CD4-positive, alpha-beta T cell treated with Interleukin-6 at 100 ng/mL for 8 hours (primary cell): ENCODE results near the gene PCCA.
"Not testable (repeated sequence)": the region's sequence is repeated elsewhere in the genome, so short reads cannot be mapped to it uniquely, and the experiment has no call there.

Source experiments
- DNase-seq: peaks from one replicate; pipeline ENCODE4 v3.0.0-alpha.2; 2020; ENCODE audit warnings: mixed read lengths, low spot score

The PCCA gene

DNA sequence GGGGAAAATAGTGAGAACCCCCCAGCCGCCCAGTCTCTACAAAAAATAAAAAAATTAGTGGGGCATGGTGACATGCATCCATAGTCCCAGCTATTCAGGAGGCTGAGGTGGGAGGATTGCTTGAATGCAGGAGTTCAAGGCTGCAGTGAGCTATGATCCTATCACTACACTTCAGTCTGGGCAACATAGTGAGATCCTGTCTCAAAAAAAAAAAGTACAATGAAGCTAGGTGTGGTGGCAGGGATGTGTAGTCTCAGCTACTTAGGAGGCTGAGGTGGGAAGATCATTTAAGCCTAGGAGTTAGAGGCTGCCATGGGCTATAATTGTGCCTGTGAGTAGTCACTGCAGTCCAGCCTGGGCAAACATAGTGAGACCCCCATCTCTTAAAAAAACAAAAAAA, 8.9 kb downstream of the PCCA start:
- no peak for DNase-seq

DNA sequence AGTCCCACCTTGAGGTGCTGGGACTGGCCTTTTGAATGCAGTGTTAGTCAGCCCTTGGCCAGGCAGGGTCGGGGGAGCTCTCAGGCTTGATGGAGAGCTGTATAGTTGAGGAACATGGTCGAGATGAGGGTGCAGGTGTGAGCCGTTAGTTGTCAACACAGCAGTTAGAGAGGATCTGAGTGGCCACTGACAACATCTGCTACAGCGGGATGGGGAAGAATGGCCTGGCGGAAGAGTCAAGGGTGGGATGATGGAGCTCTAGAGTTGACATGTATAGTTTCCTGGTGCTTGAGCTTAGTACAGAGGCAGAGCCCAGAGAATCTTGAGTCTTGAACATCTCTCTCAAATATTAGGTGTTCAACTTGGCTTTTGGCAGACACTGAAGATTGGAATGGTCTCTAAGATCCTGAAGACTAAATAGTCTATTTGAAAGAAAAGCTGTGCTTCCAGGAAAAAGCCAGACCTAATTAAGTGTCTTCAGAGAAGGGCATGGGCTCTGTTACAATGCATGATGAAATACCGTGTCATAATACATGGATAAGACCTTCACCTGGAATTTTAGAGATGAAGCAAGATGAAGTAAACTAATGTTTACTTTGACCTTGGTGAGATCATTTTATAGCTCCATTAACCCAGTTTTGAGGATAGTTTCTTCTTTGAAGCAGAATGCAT, 9.7 kb downstream of the PCCA start:
- DNase-seq = no peak

GRCh38 chr13:100099117-100099445, 10.2 kb downstream of the PCCA start:
- not testable (repeated sequence) for DNase-seq

DNA sequence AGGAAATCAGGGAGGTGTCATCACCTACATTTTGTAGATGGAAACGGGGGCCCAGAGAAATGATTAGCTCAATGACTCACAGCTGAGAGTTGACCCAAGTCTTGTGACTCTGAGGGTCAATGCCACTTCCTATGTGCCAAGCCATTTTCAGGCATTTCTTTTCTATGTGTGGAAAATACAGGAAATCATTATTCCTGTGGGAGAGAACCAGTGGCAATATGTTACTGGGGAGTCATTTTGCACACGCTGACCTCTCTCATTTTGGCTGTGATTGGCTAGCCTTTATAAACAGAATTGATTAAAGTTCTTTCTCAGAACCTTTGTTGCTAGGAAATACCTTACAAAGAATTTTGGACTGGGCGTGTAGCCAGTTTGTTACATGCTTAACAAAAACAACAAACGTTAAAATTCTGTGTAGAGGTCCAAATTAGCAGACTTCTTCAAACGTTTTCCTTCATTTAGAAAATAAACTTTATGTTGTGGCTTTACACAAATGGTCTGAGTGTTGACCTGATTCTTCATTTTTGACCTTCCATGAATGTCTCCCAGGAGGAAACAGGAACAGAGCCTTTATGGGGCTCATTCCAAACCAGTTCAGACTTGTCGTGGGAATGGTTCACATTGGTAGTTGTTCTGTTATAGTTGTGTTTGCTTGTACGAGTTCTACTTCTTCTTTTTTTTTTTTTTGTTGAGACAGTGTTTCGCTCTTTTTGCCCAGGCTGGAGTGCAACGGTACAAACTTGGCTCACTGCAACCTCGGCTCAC, 11.4 kb downstream of the PCCA start:
- DNase-seq = no peak

DNA sequence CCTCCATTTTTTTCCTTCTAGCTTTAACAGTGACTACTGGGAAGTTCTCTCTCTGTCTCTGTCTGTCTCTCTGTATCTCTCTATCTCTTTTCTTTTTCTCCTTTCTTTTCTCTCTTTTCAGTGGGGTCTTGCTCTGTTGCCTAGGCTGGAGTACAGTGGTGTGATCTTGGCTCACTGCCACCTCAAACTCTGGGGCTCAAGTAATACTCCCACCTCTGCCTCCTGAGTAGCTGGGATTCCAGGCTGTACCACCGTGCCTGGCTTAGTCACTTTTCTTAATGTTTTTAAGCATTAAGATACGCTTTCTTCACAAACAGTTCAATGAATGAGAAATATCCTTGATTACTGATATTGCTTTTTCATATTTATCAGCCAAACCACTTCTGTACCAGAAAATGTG, 13.1 kb downstream of the PCCA start:
- DNase-seq = no peak

- DNase-seq = no peak
These were observed 17.1 kb downstream of the PCCA start for GRCh38 chr13:100106005-100106404.

GRCh38 chr13:100106705-100107104, 17.8 kb downstream of the PCCA start:
- no peak for DNase-seq

DNA sequence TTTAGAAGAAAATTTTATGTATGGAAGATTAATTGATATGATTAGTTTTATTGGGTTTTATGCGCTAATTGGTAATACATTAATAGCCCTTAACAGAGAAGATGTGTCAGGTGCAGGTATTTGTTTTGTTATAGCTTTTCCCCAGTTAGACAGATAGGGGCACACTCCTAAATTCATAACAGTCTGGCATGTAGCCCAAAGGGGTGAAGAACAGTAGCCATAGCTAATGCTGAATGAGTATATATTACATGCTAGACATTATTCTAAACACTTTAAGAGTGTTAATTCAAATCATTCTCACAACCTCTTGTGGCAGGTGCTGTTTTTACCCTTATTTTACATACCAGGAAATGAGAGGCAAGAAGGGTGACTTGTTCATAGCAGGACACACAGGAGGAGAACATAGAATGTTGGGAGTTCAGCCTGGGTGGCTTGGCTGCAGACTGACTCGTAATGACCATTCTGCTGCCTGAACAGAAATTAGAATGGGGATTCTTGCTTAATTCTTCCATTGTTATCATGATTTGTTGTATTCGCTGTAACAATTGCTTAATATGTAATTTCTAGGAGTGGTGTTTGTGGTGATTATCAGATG, 20.1 kb downstream of the PCCA start:
- DNase-seq = no peak

- no peak for DNase-seq
These were observed 21.4 kb downstream of the PCCA start for GRCh38 chr13:100110269-100110668.

DNA sequence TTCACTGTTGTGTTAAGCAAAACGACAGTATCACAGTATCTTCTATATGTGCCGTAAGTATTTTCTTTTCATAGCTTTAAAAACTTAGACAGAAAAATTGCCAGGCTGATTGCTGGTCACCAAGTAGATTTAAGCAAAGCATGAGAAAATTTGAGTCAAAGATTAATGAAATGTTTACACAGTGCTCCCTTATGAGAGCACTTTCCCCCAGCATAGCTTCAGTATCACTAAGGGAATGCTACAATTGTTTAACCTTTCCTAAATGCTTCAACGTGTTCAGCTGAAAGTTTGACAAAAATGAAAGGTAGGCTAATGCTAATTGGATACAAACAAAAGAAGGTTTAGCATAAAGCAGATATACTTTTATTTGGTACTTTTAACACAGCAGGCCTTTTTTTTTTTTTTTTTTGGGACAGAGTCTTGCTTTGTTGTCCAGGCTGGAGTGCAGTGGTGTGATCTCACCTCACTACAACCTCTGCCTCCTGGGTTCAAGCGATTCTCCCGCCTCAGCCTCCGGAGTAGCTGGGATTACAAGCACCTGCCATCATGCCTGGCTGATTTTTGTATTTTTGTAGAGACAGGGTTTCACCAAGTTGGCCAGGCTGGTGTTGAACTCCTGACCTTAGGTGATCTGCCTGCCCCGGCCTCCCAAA, 23.4 kb downstream of the PCCA start:
- no peak for DNase-seq

- DNase-seq = no peak
These were observed 26.9 kb downstream of the PCCA start for GRCh38 chr13:100115693-100116254.

DNA sequence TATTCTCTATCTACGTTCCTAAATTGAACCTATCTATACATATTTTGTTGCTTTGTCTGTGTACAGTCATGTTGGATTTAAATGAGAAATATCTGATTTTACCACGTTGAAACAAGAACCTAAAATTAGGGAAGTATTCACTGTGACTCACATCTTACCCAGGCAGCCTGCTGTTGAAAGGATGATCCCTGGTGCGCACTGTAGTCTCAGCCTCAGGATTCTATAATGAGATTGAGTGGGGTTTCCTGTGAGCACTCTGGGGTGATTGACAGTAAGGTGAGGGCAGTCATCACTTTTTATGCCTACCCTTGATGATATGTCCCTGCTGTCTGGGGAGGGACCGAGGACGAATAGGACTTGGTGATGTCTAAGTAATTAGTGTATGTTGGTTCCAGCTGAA, 35.4 kb downstream of the PCCA start:
- no peak for DNase-seq

GRCh38 chr13:100125946-100126345, 37.1 kb downstream of the PCCA start:
- DNase-seq = no peak

- no peak for DNase-seq
These were observed 39.5 kb downstream of the PCCA start for GRCh38 chr13:100128373-100128772.

DNA sequence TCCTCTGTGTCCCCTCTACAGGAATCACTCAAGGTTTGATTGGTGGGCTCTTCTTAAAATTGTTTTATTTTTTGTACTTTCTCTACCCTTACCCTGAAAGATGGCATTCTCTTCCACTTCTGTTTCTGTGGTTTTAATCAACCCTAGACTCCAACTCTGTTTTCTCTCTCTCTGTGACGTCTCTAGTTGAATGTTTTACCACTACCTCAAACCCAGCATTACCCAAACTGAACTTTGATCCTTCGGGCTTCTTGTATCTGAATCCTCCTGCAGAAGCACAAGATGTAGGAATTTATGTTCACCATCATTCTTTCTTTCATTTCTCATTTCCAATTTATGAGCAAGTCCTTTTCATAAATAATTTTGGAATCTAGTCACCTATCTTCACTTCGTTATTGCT, 39.9 kb downstream of the PCCA start:
- DNase-seq = no peak

DNA sequence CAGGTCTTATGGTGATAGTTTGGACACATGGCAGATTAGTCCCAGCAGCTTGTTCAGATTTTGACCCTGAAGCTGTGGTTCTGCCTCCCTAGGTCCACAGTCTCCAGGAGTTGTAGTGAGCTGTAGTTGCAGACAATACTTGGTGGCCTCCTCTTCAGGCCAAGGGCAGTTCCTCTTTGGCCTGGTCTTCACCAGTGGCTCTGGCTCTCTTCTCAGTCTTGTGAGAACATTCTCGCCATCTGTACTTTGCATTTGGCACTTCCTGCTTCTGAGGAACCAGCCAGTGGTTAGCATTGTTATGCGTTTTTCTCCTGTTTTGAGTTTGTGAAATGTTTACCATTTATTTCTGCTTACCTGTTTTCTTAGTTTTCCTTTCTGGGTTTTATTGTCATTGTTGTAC, 40.7 kb downstream of the PCCA start:
- DNase-seq = no peak

DNA sequence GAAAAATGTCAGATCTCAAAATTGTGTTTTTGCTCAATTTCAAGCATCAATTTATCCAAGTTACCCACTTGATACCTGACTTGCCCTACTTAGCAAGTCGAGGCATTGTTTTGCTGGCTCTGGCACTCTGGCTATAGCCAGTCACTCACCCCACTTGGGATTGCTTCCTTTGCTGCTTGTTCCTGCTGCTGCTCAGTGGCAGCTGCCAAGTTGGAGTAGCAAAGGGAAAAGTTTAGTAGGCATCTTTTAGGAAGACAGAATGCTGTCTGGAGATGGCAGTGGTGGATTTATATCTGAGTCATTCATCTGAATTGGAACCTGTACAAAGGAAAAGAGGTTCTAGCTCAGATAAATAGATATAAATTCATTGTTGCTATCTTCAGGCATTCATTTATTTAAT, 41.2 kb downstream of the PCCA start:
- no peak for DNase-seq

GRCh38 chr13:100130930-100131511, 42.1 kb downstream of the PCCA start:
- DNase-seq = no peak

DNA sequence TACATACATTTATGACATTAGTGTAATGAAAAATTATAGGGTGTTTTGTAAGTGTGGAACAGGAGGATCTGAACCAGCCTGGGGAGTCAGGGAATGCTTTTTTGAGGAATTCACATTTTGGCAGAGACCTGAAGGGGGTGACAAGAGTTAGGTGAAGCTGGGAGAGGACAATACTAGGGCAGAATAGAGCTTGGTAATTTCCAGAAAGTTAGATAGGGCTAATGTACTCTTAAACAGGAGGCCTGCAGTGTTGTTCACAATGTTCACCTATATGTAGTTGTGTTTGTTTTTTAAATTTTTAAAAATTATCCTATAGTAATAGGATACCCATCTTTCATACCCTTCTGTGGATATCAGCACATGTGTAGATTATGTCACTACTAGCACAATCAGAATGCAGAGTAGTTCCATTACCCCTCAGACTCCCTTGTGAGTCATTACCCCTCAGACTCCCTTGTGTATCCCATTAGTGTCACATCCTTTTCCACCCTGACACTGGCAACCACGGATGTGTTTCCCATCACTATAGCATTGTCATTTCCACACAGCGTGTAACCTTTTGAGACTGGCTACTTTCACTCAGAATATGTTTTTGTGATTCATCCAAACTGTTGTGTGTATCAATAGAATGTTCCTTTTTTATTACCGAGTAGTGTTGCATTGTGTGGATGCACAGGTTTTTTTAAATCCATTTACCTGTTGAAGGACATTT, 43.1 kb downstream of the PCCA start:
- no peak for DNase-seq

DNA sequence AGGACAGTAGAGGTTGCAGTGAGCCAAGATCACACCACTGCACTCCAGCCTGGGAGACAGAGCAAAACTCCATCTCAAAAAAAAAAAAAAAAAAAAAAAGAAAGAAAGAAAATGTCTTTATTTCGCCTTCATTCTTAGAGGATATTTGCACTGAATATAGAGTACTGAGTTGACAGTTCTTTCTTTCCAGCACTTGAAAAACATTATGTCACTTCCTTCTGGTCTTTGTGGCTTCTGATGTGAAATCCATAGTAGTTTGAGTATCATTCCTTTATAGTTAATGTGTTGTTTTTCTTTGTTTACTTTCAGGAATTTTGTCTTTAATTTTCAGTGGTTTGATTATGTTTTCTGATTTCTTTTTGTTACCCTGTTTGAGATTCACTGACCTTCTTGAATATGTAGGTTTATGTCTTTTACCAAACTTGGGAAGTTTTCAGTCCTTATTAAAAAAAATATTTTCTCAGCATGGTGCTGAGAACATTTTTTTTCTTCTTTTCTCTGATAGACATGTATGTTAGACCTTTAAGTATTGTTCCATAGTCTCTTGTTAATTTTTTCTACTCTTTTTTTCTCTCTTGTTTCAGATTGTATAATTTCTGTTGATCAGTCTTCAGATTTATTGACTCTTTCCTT, 50.1 kb downstream of the PCCA start:
- DNase-seq = no peak

DNA sequence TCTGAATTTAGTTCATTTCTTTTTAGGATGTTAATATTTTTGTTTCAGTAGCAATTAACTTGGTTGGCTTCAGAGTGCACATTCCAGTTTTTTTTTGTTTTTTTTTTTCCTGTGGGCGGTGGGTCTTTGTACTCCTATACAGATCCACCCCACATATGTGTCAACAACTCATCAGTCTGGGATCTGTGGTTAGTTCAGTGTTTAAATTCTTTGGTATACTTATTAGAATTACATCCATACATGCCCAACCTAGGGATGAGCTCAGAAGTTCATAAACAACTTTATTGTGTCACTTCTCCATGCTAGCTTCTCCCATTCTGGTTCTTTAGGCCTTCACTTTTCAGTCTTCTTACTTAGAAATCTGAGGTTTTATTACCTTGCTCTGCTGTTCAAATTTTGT, 50.9 kb downstream of the PCCA start:
- no peak for DNase-seq
